Measurements from ENCODE around the gene FZR1. TPM values are rescaled to one million over a fixed set of nuclear protein-coding genes. Genes with fewer than 3 reads are reported as not detected.
"Not testable (repeated sequence)": the region's sequence is repeated elsewhere in the genome, so short reads cannot be mapped to it uniquely, and the experiment has no call there.

The FZR1 gene
- total RNA-seq, 1 experiment from 2014 or later, result 57.0 TPM

- DNase-seq, result no peak
- Histone ChIP-seq H4K20me1 (ENCODE audit: insufficient read depth) (peaks cover 10% of the 10 kb centered on the region), H3K9me3 (ENCODE audit: insufficient read depth, low read depth) (no peaks in the 10 kb centered on the region), H3K9me2 (ENCODE audit: insufficient read depth) (no peaks in the 10 kb centered on the region), H3K27me3 (ENCODE audit: insufficient read depth, low read depth) (no peaks in the 10 kb centered on the region), H3K36me3 (ENCODE audit: low read depth) (no peaks in the 10 kb centered on the region), H3F3A (ENCODE audit: insufficient read depth, low read depth) (peaks cover 11% of the 10 kb centered on the region; the same call in 1 of the 2 replicates), H2AFZ (no peak overlapping the region), H3K79me2 (ENCODE audit: low read depth) (peaks cover 2% of the 10 kb centered on the region), H3K27ac (no peak overlapping the region), H3K4me2 (no peak overlapping the region), H3K4me1 (replicated peaks; ENCODE audit: insufficient read depth) (no peaks in the 10 kb centered on the region), H3K4me3 (no peak overlapping the region)
- ChIA-PET POLR2A (ENCODE audit: unreplicated experiment) (interaction anchor here (0.6 kb wide), 1 partner anchor 30 kb away, joined by 13 read pairs; no protein-coding TSS in a partner anchor), CTCF (no interaction called here)
- BruUV-seq (replicated peaks), result no TSS peak
- TF ChIP-seq EZH2 (IDR thresholded peaks at IDR 0.05; ENCODE audit: low read depth) (no peak), CTCF (conservative IDR thresholded peaks at IDR 0.05) (no peak)
- intact Hi-C loops (cut with micrococcal nuclease; ENCODE audit: unreplicated experiment), result no loop called here
Measured at GRCh38 chr19:3578390-3578789, 72.3 kb downstream of the FZR1 start.

GRCh38 chr19:3580156-3580934, 74.2 kb downstream of the FZR1 start:
- CTCF ChIA-PET, result no interaction called here

GRCh38 chr19:3581792-3582191, 75.7 kb downstream of the FZR1 start:
- H3K27ac ChIP-seq; H3K9me2 ChIP-seq (ENCODE audit: insufficient read depth); CTCF ChIA-PET; H2AFZ ChIP-seq; H3K36me3 ChIP-seq (ENCODE audit: low read depth); H3K9me3 ChIP-seq (ENCODE audit: insufficient read depth, low read depth); H3K4me2 ChIP-seq; H3K27me3 ChIP-seq (ENCODE audit: insufficient read depth, low read depth); H3K4me1 ChIP-seq (replicated peaks; ENCODE audit: insufficient read depth); H4K20me1 ChIP-seq (ENCODE audit: insufficient read depth); H3K4me3 ChIP-seq; H3K79me2 ChIP-seq (ENCODE audit: low read depth); BruUV-seq (replicated peaks); DNase-seq; POLR2A ChIA-PET (ENCODE audit: unreplicated experiment); intact Hi-C loops (cut with micrococcal nuclease; ENCODE audit: unreplicated experiment): not testable (repeated sequence)
- H3F3A ChIP-seq (ENCODE audit: insufficient read depth, low read depth), result peaks cover 11% of the 10 kb centered on the region; the same call in 1 of the 2 replicates

More at GRCh38 chr19:3580156-3580934, 74.2 kb downstream of the FZR1 start:
- intact Hi-C loops (cut with micrococcal nuclease; ENCODE audit: unreplicated experiment), result no loop called here
- H3K9me3 ChIP-seq (ENCODE audit: insufficient read depth, low read depth), result no peaks in the 10 kb centered on the region
- H4K20me1 ChIP-seq (ENCODE audit: insufficient read depth), result no peaks in the 10 kb centered on the region
- no peak overlapping the region for H3K27ac ChIP-seq
- H3K27me3 ChIP-seq (ENCODE audit: insufficient read depth, low read depth), result no peaks in the 10 kb centered on the region
- H3K36me3 ChIP-seq (ENCODE audit: low read depth), result no peaks in the 10 kb centered on the region
- no peak overlapping the region for H2AFZ ChIP-seq
- no peaks in the 10 kb centered on the region for H3K9me2 ChIP-seq (ENCODE audit: insufficient read depth)
- peak in 1 of 2 experiments; percentile 51 for DNase-seq
- no peak overlapping the region for H3K4me2 ChIP-seq
- BruUV-seq (replicated peaks), result no TSS peak
- POLR2A ChIA-PET (ENCODE audit: unreplicated experiment), result interaction anchor here (0.6 kb wide), 1 partner anchor 22 kb away, joined by 4 read pairs; no protein-coding TSS in a partner anchor
- no peaks in the 10 kb centered on the region for H3K79me2 ChIP-seq (ENCODE audit: low read depth)
- no peak overlapping the region for H3K4me3 ChIP-seq
- H3K4me1 ChIP-seq (replicated peaks; ENCODE audit: insufficient read depth), result no peaks in the 10 kb centered on the region
- no peak for TF ChIP-seq EZH2 (IDR thresholded peaks at IDR 0.05; ENCODE audit: low read depth)
- TF ChIP-seq CTCF (conservative IDR thresholded peaks at IDR 0.05), result no peak
- peaks cover 11% of the 10 kb centered on the region; the same call in 1 of the 2 replicates for H3F3A ChIP-seq (ENCODE audit: insufficient read depth, low read depth)

DNA sequence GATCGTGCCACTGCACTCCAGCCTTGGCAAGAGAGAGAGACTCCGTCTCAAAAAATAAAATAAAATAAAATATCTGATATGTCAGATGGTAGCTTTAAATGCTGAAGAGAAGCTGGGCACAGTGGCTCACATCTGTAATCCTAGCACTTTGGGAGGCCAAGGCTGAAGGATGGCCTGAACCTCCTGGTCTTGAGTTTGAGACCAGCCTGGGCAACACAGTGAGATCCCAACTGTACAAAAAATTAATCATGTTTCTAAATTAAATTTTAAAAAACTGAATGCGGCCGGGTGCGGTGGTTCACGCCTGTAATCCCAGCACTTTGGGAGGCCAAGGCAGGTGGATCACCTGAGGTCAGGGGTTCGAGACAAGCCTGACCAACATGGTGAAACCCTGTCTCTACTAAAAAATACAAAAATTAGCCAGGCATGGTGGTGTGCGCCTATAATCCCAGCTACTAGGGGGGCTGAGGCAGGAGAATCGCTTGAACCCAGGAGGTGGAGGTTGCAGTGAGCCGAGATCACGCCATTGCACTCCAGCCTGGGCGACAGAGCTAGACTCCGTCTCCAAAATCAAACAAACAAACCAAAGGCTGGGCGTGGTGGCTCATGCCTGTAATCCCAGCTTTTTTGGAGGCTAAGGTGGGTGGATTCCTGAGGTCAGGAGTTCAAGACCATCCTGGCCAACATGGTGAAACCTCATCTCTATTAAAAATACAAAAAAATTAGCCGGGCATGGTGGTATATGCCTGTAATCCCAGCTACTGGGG, 78.1 kb downstream of the FZR1 start:
- H3K27ac ChIP-seq; H3K4me2 ChIP-seq; H3K36me3 ChIP-seq (ENCODE audit: low read depth); H3K9me3 ChIP-seq (ENCODE audit: insufficient read depth, low read depth); DNase-seq; H3K9me2 ChIP-seq (ENCODE audit: insufficient read depth); POLR2A ChIA-PET (ENCODE audit: unreplicated experiment); intact Hi-C loops (cut with micrococcal nuclease; ENCODE audit: unreplicated experiment); H4K20me1 ChIP-seq (ENCODE audit: insufficient read depth); H3K27me3 ChIP-seq (ENCODE audit: insufficient read depth, low read depth); CTCF ChIA-PET; H3K4me1 ChIP-seq (replicated peaks; ENCODE audit: insufficient read depth); H2AFZ ChIP-seq; H3K79me2 ChIP-seq (ENCODE audit: low read depth); BruUV-seq (replicated peaks); H3K4me3 ChIP-seq: not testable (repeated sequence)
- peaks cover 11% of the 10 kb centered on the region; the same call in 1 of the 2 replicates for H3F3A ChIP-seq (ENCODE audit: insufficient read depth, low read depth)
